Vagina (tissue), 2 donors: Measurements from ENCODE around the gene UQCRH. TPM values are rescaled to one million over a fixed set of nuclear protein-coding genes. Genes with fewer than 3 reads are reported as not detected.

ENCODE experiments used
- DNase-seq, 2 donors: peaks; one replicate each; pipeline ENCODE4 v3.0.0-alpha.2; 2017; ENCODE audit errors: extremely low spot score in 2 of 2
- H3K27ac ChIP-seq: fragments of 200-600 bp; sonication (generic); one replicate; pipeline ENCODE4 v1.5.1; 2019
- H3K27me3 ChIP-seq: fragments of 200-600 bp; sonication (generic); one replicate; pipeline ENCODE4 v1.5.1; 2019
- H3K36me3 ChIP-seq, 2 donors: fragments of 200-600 bp; sonication (generic); one replicate each; pipeline ENCODE4 v1.5.1; 2017 to 2019
- H3K4me1 ChIP-seq: fragments of 200-600 bp; sonication (generic); one replicate; pipeline ENCODE4 v1.5.1; 2019
- H3K4me3 ChIP-seq, 2 donors: fragments of 200-600 bp; sonication (generic); 1 replicate in 1 of 2; 2 replicates in 1 of 2; pipeline ENCODE4 v1.5.1; 2016 to 2019
- H3K9me3 ChIP-seq: fragments of 200-600 bp; sonication (generic); one replicate; pipeline ENCODE4 v1.5.1; 2019
- CTCF ChIP-seq, 3 experiments: fragments of 450-650 bp in 2 of 3; fragments of 200-600 bp in 1 of 3; sonication (generic) in 1 of 3; IDR thresholded peaks; one replicate each; pipeline ENCODE4 v1.5.1; 2017 to 2019; ENCODE audit warnings: antibody characterized with exemption in 3 of 3, mild to moderate bottlenecking in 2 of 3, moderate library complexity in 2 of 3
- POLR2A ChIP-seq, 2 donors: fragments of 450-650 bp; IDR thresholded peaks; one replicate each; pipeline ENCODE4 v1.6.1; 2017; ENCODE audit warnings: antibody characterized with exemption in 2 of 2, mild to moderate bottlenecking in 2 of 2, moderate library complexity in 2 of 2
- POLR2AphosphoS5 ChIP-seq, 2 donors: sonication (generic); formaldehyde crosslinking; IDR thresholded peaks; one replicate each; pipeline ENCODE4 v1.9.0; 2017; ENCODE audit warnings: antibody characterized with exemption in 2 of 2, mild to moderate bottlenecking in 2 of 2, low read depth in 1 of 2; ENCODE audit not compliant: insufficient read depth in 1 of 2
- intact Hi-C: fragments of 100-400 bp; cut with DNase I; formaldehyde crosslinking; loops from one replicate; pipeline ENCODE4 v1.15.1; 2023
- total RNA-seq: library from RNA; depleted of rRNA; stranded (reverse); fragments of >200 nt; gene quantifications from one replicate; pipeline ENCODE4 v1.2.3, GENCODE V29; 2016

The UQCRH gene
- total RNA-seq, 1 donor from 2014 or later: 175 TPM

GRCh38 chr1:46280092-46280491 is 23.4 kb upstream of the UQCRH start:
- H3K4me1 ChIP-seq: no peaks in the 10 kb centered on the region
- intact Hi-C loops: no loop called here
- TF ChIP-seq POLR2A (IDR thresholded peaks at IDR 0.05): no peak
- peaks cover 2 to 41% of the 10 kb centered on the region in 2 donors for H3K36me3 ChIP-seq
- no peak for DNase-seq
- no peaks in the 10 kb centered on the region for H3K27me3 ChIP-seq
- H3K4me3 ChIP-seq: no peak overlapping the region
- H3K27ac ChIP-seq: no peak overlapping the region
- no peaks in the 10 kb centered on the region for H3K9me3 ChIP-seq

GRCh38 chr1:46281021-46281420 is 22.5 kb upstream of the UQCRH start:
- Histone ChIP-seq H3K36me3 (peaks cover 2 to 50% of the 10 kb centered on the region in 2 donors), H3K4me1 (no peaks in the 10 kb centered on the region), H3K9me3 (no peaks in the 10 kb centered on the region), H3K27me3 (no peaks in the 10 kb centered on the region), H3K27ac (no peak overlapping the region), H3K4me3 (no peak overlapping the region)
- TF ChIP-seq CTCF (IDR thresholded peaks at IDR 0.05): no peak
- intact Hi-C loops: no loop called here
- DNase-seq: no peak

GRCh38 chr1:46284058-46284457 is 19.4 kb upstream of the UQCRH start:
- intact Hi-C loops: no loop called here

GRCh38 chr1:46284597-46285564 is 18.6 kb upstream of the UQCRH start:
- no peaks in the 10 kb centered on the region for H3K9me3 ChIP-seq
- no peak overlapping the region for H3K27ac ChIP-seq
- H3K4me1 ChIP-seq: no peaks in the 10 kb centered on the region
- no peak for DNase-seq
- TF ChIP-seq POLR2A (IDR thresholded peaks at IDR 0.05) (no peak), CTCF (IDR thresholded peaks at IDR 0.05) (no peak), POLR2AphosphoS5 (IDR thresholded peaks at IDR 0.05; ENCODE audit: insufficient read depth in 1 of 2, low read depth in 1 of 2) (no peak)
- H3K27me3 ChIP-seq: no peaks in the 10 kb centered on the region
- no peak overlapping the region for H3K4me3 ChIP-seq
- peaks cover 2 to 46% of the 10 kb centered on the region in 2 donors for H3K36me3 ChIP-seq
- intact Hi-C loops: no loop called here

More at GRCh38 chr1:46284058-46284457, 19.4 kb upstream of the UQCRH start:
- Histone ChIP-seq H3K4me3 (no peak overlapping the region), H3K36me3 (peaks cover 2 to 52% of the 10 kb centered on the region in 2 donors), H3K4me1 (no peaks in the 10 kb centered on the region), H3K9me3 (no peaks in the 10 kb centered on the region), H3K27ac (no peak overlapping the region), H3K27me3 (no peaks in the 10 kb centered on the region)
- no peak for TF ChIP-seq POLR2AphosphoS5 (IDR thresholded peaks at IDR 0.05; ENCODE audit: insufficient read depth in 1 of 2, low read depth in 1 of 2)
- TF ChIP-seq CTCF (IDR thresholded peaks at IDR 0.05): no peak
- TF ChIP-seq POLR2A (IDR thresholded peaks at IDR 0.05): no peak
- no peak for DNase-seq

- TF ChIP-seq POLR2A (IDR thresholded peaks at IDR 0.05) (no peak), POLR2AphosphoS5 (IDR thresholded peaks at IDR 0.05; ENCODE audit: insufficient read depth in 1 of 2, low read depth in 1 of 2) (no peak), CTCF (IDR thresholded peaks at IDR 0.05) (no peak)
- H3K9me3 ChIP-seq: no peaks in the 10 kb centered on the region
- DNase-seq: no peak
- peaks cover 2 to 41% of the 10 kb centered on the region in 2 donors for H3K36me3 ChIP-seq
- no peaks in the 10 kb centered on the region for H3K27me3 ChIP-seq
- H3K4me3 ChIP-seq: no peak overlapping the region
- intact Hi-C loops: no loop called here
- no peaks in the 10 kb centered on the region for H3K4me1 ChIP-seq
- no peak overlapping the region for H3K27ac ChIP-seq
Measured at GRCh38 chr1:46285730-46286477, 17.6 kb upstream of the UQCRH start.
